ENCODE measurements around the gene AP1S1.

- no peak for TF ChIP-seq NFRKB (IDR thresholded peaks at IDR 0.05)
- TF ChIP-seq FOXA1 (IDR thresholded peaks at IDR 0.05): no peak
- TF ChIP-seq PKNOX1 (IDR thresholded peaks at IDR 0.05): no peak
- no peak for TF ChIP-seq SP1 (IDR thresholded peaks at IDR 0.05)
- no peak for TF ChIP-seq ELF4 (IDR thresholded peaks at IDR 0.05)
- no peak for TF ChIP-seq BHLHE40 (IDR thresholded peaks at IDR 0.05; ENCODE audit: borderline replicate concordance)
- no peak for TF ChIP-seq LEF1 (IDR thresholded peaks at IDR 0.05; ENCODE audit: borderline replicate concordance)
- TF ChIP-seq SUZ12 (IDR thresholded peaks at IDR 0.05): no peak
- no peak for TF ChIP-seq FOXM1 (IDR thresholded peaks at IDR 0.05; ENCODE audit: borderline replicate concordance)
- TF ChIP-seq HDGF (IDR thresholded peaks at IDR 0.05; ENCODE audit: borderline replicate concordance): no peak
These were observed 55.9 kb downstream of the AP1S1 start for GRCh38 chr7:101210143-101210542.
